MM.1S (cell line): ENCODE results near the gene SIL1.
A peak's percentile ranks its signal among the peaks of the same experiment; 100 is the strongest.

Experiments used
- DNase-seq: peaks from one replicate; pipeline ENCODE4 v3.0.0-alpha.2; 2015
- H2AFZ ChIP-seq: fragments of 300-600 bp; sonication (generic); 2 replicates; pipeline ENCODE4 v1.6.0; 2016; ENCODE audit warnings: antibody characterized with exemption, low read length
- H3F3A ChIP-seq: fragments of 300-600 bp; sonication (generic); 2 replicates; pipeline ENCODE4 v1.6.1; 2016; ENCODE audit warnings: mild to moderate bottlenecking, antibody characterized with exemption, low read length, moderate library complexity, mixed read lengths; ENCODE audit not compliant: insufficient read depth
- H3K27ac ChIP-seq: fragments of 300-600 bp; sonication (generic); 2 replicates; pipeline ENCODE4 v1.5.1; 2016; ENCODE audit warnings: mild to moderate bottlenecking, low read length
- H3K27me3 ChIP-seq: fragments of 300-600 bp; sonication (generic); replicated peaks from 2 replicates; pipeline ENCODE4 v1.6.0; 2016; ENCODE audit warnings: low read length; ENCODE audit not compliant: insufficient read depth
- H3K36me3 ChIP-seq: fragments of 300-600 bp; sonication (generic); replicated peaks from 2 replicates; pipeline ENCODE4 v1.6.1; 2016; ENCODE audit warnings: mild to moderate bottlenecking, low read length, mixed read lengths; ENCODE audit not compliant: insufficient read depth
- H3K4me1 ChIP-seq: fragments of 300-600 bp; sonication (generic); 2 replicates; pipeline ENCODE4 v1.6.1; 2016; ENCODE audit warnings: low read length, mixed read lengths
- H3K4me2 ChIP-seq: fragments of 300-600 bp; sonication (generic); 2 replicates; pipeline ENCODE4 v1.6.0; 2016; ENCODE audit warnings: low read depth, low read length
- H3K4me3 ChIP-seq: fragments of 300-600 bp; sonication (generic); 2 replicates; pipeline ENCODE4 v1.5.1; 2016; ENCODE audit warnings: low read length, mixed read lengths
- H3K79me2 ChIP-seq: fragments of 300-600 bp; sonication (generic); 2 replicates; pipeline ENCODE4 v1.6.1; 2016; ENCODE audit warnings: mixed run types, low read length, mixed read lengths
- H3K9ac ChIP-seq: fragments of 300-600 bp; sonication (generic); 2 replicates; pipeline ENCODE4 v1.6.1; 2016; ENCODE audit warnings: low read length, mixed read lengths
- H3K9me2 ChIP-seq: fragments of 300-600 bp; sonication (generic); replicated peaks from 2 replicates; pipeline ENCODE4 v1.6.1; 2016; ENCODE audit warnings: mild to moderate bottlenecking, low read length, mixed read lengths; ENCODE audit not compliant: insufficient read depth
- H3K9me3 ChIP-seq: fragments of 300-600 bp; sonication (generic); replicated peaks from 2 replicates; pipeline ENCODE4 v1.6.1; 2016; ENCODE audit warnings: mild to moderate bottlenecking, low read length, mixed read lengths; ENCODE audit not compliant: insufficient read depth
- H4K20me1 ChIP-seq: fragments of 300-600 bp; sonication (generic); 2 replicates; pipeline ENCODE4 v1.6.1; 2016; ENCODE audit warnings: mild to moderate bottlenecking, low read length, moderate library complexity, mixed read lengths; ENCODE audit not compliant: insufficient read depth
- EZH2 ChIP-seq: fragments of 300-600 bp; sonication (generic); optimal IDR thresholded peaks from 2 replicates; pipeline ENCODE3; 2017; ENCODE audit warnings: low read depth, mild to moderate bottlenecking, antibody characterized with exemption, low read length, mixed read lengths
- EZH2phosphoT487 ChIP-seq: fragments of 300-600 bp; sonication (generic); IDR thresholded peaks from 2 replicates; pipeline ENCODE4 v1.6.1; 2018; ENCODE audit warnings: antibody characterized with exemption, low read length
- TF ChIP-seq, protein P1 (sequence below): fragments of 300-600 bp; sonication (generic); IDR thresholded peaks from 2 replicates; pipeline ENCODE4 v1.5.1; 2016; ENCODE audit warnings: antibody characterized with exemption, low read length, mixed read lengths

Gene SIL1

GRCh38 chr5:138918686-138919085 is 279.5 kb downstream of the SIL1 start:
- no peaks in the 10 kb centered on the region for H3F3A ChIP-seq
- H3K36me3 ChIP-seq: no peaks in the 10 kb centered on the region
- no peaks in the 10 kb centered on the region for H3K9me3 ChIP-seq
- H2AFZ ChIP-seq: no peak overlapping the region
- no peak overlapping the region for H3K9ac ChIP-seq
- peak; percentile 13 for DNase-seq
- H3K27me3 ChIP-seq: no peaks in the 10 kb centered on the region
- TF ChIP-seq, protein P1, sequence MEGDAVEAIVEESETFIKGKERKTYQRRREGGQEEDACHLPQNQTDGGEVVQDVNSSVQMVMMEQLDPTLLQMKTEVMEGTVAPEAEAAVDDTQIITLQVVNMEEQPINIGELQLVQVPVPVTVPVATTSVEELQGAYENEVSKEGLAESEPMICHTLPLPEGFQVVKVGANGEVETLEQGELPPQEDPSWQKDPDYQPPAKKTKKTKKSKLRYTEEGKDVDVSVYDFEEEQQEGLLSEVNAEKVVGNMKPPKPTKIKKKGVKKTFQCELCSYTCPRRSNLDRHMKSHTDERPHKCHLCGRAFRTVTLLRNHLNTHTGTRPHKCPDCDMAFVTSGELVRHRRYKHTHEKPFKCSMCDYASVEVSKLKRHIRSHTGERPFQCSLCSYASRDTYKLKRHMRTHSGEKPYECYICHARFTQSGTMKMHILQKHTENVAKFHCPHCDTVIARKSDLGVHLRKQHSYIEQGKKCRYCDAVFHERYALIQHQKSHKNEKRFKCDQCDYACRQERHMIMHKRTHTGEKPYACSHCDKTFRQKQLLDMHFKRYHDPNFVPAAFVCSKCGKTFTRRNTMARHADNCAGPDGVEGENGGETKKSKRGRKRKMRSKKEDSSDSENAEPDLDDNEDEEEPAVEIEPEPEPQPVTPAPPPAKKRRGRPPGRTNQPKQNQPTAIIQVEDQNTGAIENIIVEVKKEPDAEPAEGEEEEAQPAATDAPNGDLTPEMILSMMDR: no peak
- TF ChIP-seq EZH2phosphoT487 (no peak), EZH2 (no peak)
- H3K4me1 ChIP-seq: no peaks in the 10 kb centered on the region
- H3K9me2 ChIP-seq: no peaks in the 10 kb centered on the region
- H3K4me2 ChIP-seq: no peak overlapping the region
- no peaks in the 10 kb centered on the region for H3K79me2 ChIP-seq
- H3K4me3 ChIP-seq: no peak overlapping the region
- H3K27ac ChIP-seq: no peak overlapping the region
- H4K20me1 ChIP-seq: no peaks in the 10 kb centered on the region

GRCh38 chr5:138914338-138914737 is 283.8 kb downstream of the SIL1 start:
- Histone ChIP-seq H3K4me1 (no peaks in the 10 kb centered on the region), H4K20me1 (no peaks in the 10 kb centered on the region), H3K4me2 (no peak overlapping the region), H3K9me2 (no peaks in the 10 kb centered on the region), H3F3A (no peaks in the 10 kb centered on the region), H3K4me3 (no peak overlapping the region), H3K79me2 (no peaks in the 10 kb centered on the region), H3K27me3 (no peaks in the 10 kb centered on the region), H3K36me3 (no peaks in the 10 kb centered on the region), H3K9ac (no peak overlapping the region), H3K9me3 (no peaks in the 10 kb centered on the region), H2AFZ (no peak overlapping the region), H3K27ac (no peak overlapping the region)
- DNase-seq: no peak
- TF ChIP-seq EZH2phosphoT487 (no peak), EZH2 (no peak)
- TF ChIP-seq, protein P1: no peak

GRCh38 chr5:138913773-138914172 is 284.4 kb downstream of the SIL1 start:
- TF ChIP-seq, protein P1: no peak
- TF ChIP-seq EZH2: no peak
- no peak for TF ChIP-seq EZH2phosphoT487
- Histone ChIP-seq H3K27me3 (no peaks in the 10 kb centered on the region), H3K79me2 (no peaks in the 10 kb centered on the region), H3K27ac (no peak overlapping the region), H3K4me2 (no peak overlapping the region), H3K36me3 (no peaks in the 10 kb centered on the region), H3K4me1 (no peaks in the 10 kb centered on the region), H3K9ac (no peak overlapping the region), H3K9me3 (no peaks in the 10 kb centered on the region), H2AFZ (no peak overlapping the region), H4K20me1 (no peaks in the 10 kb centered on the region), H3K9me2 (no peaks in the 10 kb centered on the region), H3F3A (no peaks in the 10 kb centered on the region), H3K4me3 (no peak overlapping the region)
- DNase-seq: no peak
